ENCODE measurements around the gene ORM2.

Gene ORM2

GRCh38 chr9:114296338-114296737, 33.3 kb upstream of the ORM2 start:
- DNase-seq = no peak

DNA sequence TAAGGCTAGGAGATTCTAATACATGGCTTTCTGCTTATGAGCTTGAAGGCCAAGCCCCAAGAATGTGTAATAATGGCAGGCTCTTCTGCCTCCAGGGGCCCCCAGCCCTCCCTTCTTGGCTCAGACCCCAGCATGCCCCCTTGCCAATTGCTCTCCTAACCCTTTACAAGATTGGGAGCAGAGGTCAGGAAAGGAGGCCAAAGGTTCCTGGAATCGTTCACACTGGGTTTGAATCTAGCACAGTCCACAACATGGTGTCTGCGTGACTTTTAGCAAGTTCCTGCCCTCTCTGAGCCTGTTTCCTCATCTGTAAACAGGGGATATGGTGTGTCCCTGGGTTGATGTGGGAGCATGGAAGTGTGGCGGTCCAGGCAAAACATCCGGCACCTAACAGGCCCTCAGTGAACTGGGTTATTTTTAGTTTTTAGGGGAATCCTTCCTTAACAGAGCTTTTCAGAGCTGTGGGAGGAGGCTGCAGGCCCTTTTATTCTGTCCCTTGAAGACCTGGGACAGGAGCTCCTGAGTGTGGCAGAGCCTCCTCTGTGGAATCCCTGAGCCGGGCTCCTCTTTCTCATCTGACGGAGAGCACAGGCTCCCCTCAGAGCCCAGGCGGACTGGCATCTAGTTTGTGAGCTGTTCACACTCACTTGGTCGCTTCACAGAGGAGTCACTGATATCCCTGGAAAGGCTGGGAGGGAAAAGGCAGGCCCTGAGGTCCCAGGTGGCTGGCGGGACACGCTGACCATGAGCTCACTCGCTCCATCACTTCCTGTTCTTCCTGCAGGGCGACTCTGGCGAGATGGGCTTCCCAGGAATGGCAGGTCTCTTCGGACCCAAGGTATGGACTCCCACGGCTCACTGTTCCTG, 30.1 kb upstream of the ORM2 start:
- DNase-seq = no peak

GRCh38 chr9:114300153-114300845, 29.4 kb upstream of the ORM2 start:
- DNase-seq = no peak

DNA sequence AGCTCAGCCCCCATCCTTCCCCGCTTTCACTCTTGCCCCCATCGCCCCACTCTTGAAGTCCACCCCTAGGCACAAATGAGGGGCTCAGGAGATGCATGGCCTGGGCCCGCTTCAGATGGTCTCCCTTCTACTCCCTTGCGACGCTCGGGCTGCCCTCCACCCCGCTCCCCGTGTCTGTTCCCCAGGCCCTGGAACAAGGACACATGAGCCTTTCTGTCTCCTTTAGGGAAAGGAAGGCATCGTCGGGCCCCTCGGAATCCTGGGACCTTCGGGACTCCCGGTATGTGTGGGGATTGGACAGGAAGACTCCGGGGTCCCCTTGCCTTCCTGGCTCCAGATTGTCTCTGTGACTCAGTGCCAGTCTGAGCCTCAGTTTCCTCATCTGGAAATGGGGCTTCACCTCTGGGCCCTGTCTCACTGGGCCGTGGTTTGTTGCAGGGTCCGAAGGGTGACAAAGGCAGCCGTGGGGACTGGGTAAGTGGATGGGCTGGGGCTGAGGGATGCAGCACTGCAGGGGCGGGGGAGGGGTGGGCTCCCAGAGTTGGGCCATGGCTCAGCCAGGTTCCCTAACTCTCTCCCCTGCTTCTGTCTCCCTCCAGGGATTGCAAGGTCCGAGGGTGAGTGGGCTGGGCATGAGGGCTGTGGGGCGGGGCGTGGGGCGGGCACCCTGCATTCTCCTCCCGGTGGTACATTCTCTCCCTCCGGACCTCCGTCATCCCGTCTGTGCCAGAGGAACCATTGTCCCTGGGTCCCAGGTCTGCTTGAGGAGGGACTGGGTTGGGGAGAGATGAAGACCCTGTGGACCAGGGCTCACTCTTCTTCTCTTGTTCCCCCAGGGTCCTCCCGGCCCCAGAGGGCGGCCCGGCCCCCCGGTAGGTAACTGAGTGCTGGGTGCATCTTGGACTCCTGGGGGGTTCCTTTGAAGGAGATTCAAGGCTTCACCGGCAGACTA, 28.5 kb upstream of the ORM2 start:
- no peak for DNase-seq

DNA sequence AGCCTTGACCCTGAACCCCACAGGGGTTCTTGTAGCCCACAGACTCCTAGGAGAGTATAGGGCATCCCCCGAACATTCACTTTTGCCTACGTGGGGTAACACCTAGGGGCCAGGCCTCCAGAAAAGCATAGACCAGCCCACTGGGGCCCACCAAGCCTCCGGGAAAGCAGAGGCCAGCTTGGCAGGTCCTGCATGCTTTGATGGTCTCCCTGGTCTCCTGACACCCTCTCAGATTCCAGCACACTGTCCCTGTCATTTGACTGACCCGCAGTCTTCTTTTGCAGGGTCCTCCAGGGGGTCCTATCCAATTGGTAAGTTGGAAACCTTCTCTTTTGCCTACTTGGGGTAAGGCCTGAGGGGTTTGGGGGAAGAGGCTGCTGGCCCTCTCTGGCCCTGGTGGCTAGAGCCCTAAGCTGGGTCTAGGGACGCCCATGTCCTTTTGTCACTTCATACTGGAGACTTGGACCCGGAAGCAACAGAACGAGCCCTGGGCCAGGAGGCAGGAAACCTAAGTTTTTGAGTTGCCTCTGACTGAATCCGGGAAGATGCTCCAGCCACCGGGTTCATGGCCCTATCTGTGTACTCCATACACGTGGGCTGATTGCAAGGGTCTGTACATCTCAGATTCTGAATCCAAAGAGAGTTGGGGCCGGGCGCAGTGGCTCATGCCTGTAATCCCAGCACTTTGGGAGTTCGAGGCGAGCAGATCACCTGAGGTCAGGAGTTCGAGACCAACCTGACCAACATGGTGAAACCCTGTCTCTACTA, 27.7 kb upstream of the ORM2 start:
- no peak for DNase-seq

GRCh38 chr9:114302727-114303126, 26.9 kb upstream of the ORM2 start:
- DNase-seq = no peak

DNA sequence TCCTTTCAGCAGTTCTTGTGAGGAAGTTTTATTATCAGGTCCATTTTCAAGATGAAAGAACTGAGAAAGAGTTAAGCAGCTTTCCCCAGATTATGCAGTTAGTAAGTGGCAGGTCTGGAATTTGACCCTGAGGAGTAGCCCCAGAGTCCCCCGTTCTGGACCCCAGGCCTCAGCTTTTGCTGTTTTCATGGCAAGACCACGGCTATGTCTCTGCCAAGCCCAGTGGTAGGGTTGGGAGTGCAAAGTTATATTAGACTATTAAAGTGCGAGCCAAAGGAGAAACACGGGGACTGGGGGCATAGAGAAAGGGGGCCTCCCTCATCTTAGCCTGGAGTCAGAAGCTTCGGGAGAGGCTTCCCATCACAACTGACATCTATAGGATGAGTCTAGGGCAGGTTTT, 26.1 kb upstream of the ORM2 start:
- DNase-seq = no peak

DNA sequence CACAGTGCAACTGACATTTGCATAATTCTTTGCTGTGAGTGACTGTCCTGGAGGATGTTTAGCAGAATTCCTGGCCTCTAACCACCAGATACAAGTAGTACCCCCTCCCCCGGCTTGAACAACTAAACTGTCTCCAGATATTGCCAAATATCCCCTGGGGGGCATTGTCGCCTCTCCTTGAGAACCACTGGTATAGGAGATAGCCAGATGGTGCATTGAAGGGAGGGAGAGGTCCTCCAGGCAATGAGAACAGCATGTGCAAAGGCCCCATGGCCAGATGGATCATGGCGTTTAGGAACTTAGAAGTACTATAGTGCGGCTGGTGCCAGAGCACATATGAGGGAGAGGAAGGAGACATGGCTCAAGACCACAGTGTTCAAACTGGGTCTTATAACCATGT, 25.7 kb upstream of the ORM2 start:
- no peak for DNase-seq

DNA sequence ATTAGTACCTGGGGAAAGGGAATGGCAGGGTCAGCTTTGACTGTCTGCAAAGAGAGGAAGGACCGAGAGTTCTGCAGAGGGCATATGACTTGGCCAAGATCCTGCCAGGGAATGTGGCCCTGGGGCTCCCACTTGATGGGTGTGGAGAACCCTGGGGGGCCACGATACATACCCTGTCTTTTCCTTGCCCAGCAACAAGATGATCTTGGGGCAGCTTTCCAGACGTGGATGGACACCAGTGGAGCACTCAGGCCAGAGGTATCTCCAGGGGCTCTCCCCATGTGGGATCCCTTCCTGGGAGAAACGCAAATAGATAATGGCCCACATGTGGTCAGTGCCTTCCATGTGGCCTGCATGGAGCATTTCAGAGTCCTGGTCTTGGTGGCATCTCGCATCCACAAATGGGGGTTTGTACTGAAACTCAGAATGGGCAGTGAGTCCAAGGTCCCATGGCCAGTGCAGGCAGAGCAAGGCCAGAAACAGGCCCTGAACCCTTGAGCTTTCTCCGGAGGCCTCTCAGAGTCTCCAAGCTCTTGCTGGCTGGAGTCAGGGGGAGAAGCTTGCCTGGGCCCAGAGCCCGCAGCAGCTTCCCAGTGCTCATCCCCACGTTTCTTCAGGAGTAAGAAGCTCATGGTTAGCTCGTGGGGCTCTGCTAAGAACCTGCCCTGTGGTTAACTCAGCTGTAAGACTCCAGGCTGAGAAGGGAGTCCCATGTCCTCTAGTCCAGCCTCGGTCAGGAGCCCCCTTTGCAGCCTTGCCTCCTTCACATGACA, 25.1 kb upstream of the ORM2 start:
- no peak for DNase-seq

GRCh38 chr9:114307899-114308267, 21.8 kb upstream of the ORM2 start:
- DNase-seq = no peak

- no peak for DNase-seq
These were observed 21.2 kb upstream of the ORM2 start for GRCh38 chr9:114308361-114308950.

DNA sequence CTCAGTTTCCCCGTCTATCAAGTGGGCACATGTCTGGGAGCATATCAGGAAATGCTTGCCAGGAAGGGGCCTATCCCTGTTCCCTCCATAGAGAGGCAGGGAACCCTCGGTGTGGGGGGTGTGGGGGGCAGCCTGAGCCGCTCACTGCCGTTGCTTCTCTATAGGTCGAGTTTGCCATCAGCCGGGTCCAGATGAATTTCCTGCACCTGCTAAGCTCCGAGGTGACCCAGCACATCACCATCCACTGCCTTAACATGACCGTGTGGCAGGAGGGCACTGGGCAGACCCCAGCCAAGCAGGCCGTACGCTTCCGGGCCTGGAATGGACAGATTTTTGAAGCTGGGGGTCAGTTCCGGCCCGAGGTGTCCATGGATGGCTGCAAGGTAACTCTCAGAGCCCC, 20.6 kb upstream of the ORM2 start:
- no peak for DNase-seq

DNA sequence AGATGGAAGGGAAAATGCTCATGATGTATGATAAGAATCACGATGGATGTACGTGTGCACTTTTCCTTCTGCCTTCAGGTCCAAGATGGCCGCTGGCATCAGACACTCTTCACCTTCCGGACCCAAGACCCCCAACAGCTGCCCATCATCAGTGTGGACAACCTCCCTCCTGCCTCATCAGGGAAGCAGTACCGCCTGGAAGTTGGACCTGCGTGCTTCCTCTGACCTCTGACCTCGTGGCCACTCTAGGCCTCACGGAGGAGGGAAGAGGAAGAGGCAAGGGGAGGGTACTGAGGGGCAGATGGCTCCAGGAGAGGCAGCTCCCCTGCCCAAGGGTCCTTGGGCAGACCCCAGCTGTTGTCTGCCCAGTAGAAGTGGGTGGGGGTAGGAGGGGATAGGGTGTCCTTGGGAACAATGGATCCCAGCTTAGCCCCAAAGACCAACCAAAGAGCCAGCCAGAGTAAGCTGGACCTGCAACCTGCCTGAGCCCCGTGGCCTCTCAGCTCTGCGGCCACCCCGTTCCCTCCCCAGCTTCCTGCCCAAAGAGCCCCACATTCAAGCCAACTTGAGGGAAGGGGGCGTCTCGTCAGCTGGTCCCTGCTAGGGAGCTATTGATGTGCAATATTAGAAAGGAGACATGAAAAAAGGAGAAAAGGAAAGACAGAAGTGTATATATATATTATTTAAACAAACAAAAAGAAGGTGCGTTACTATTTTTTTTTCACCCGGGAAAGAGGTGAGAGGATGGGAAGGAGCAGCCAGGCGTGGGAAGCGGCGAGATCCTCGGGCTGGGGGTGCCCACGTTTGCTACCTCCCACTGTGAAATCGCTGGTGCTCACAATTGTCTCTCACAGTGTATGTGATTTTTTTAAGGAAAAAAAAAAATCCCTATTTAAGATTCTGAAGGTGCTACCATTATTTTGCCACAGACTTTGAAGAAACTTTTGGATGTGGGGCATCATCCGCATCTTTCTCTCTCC, 18.9 kb upstream of the ORM2 start:
- DNase-seq = no peak

DNA sequence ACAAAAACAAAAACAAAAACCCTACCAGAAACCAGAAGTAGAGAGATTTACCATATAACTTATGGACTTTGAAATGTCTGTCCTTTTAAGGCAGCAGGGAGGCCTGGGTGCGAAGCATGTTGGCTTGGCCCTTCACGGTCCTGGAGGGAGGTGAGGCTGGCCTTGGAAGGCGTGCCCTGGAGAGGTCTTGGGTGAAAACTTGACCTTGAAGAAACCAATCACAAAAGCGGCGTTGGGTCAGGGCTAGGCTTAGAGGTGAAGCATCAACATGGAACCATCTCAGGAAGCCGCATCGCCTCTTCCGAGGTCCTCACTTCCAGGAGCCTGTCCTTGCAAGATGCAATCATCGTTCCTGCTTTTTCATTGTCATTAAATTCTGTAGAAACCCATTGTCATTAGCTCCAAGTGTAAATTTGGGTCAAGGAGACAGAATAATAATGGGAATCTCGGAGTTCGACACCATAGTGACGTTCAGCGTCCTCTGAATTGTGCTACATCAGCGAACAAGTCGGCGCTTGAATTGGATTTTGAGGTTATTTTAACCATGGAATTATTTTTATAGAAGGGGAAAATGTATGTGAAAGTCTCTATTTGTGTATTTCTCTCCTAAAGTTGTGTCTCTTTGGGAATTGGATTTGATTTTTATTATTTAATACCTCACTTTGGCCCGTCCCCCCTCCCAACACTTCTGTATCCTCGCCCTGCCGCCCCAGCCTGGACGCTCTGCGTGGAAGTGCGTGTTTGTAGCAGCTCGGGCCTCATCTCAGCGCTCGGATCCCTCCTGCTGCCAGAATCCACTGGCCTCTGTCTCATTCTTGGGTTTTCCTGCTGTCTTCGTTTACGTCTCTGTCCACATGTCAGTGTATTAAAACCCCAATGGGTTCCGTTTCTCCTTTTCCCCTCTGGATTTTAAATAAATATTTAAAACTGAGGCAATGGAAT, 17.8 kb upstream of the ORM2 start:
- DNase-seq = no peak

DNA sequence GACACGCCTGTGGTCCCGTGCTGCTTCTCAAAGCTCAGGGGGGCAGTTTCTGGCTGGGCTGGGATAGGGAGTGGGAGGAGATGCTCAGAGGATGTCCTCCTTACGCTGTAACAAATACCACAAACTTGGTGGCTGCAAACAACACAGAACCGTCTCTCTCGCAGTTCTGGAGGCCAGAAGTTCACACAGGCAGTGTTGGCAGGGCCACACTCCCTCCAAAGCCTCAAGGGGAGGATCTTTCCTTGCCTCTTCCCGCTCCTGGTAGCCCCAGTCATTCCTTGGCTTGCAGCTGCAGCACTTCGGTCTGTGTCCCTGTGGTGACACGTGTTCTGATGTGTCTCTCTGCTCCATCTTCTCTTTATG, 17.2 kb upstream of the ORM2 start:
- DNase-seq = no peak

- DNase-seq = no peak
These were observed 16.5 kb upstream of the ORM2 start for GRCh38 chr9:114313186-114313585.

- no peak for DNase-seq
These were observed 15.3 kb upstream of the ORM2 start for GRCh38 chr9:114314256-114314867.

Data from activated CD4-positive, alpha-beta T cell treated with anti-CD3 and anti-CD28 coated beads, Interleukin-2, amount 50 U/mL, for 48 hours (primary cell).